K562 (cell line): ENCODE measurements around the gene CTSF.

ENCODE experiments used
- CTCF ChIP-seq, 3 experiments: IDR thresholded peaks in 2 of 3; conservative IDR thresholded peaks in 1 of 3; 2 replicates each; pipeline ENCODE4 v1.5.1; 2011 to 2012; ENCODE audit warnings: low read length in 3 of 3, mild to moderate bottlenecking in 3 of 3, control low read depth in 2 of 3, improper control_type of control experiment in 1 of 3, inconsistent platforms in 1 of 3, low read depth in 1 of 3, mixed read lengths in 1 of 3, moderate library complexity in 1 of 3; ENCODE audit not compliant: insufficient read depth in 2 of 3
- EP300 ChIP-seq: IDR thresholded peaks from 2 replicates; pipeline ENCODE4 v1.6.1; 2012; ENCODE audit warnings: low read length, improper control_type of control experiment
- ETV6 ChIP-seq, 3 experiments: fragments of 150-350 bp in 1 of 3; sonication (generic) in 1 of 3; formaldehyde crosslinking in 1 of 3; IDR thresholded peaks; 2 replicates each; pipeline versions ENCODE4 v1.6.1 to v1.8.0; 2014 to 2022; ENCODE audit warnings: borderline replicate concordance in 2 of 3, low read depth in 2 of 3, antibody characterized with exemption in 1 of 3, low read length in 1 of 3, mild to moderate bottlenecking in 1 of 3, missing genetic modification reagents in 1 of 3
- GMEB1 ChIP-seq: fragments of 250-450 bp; sonication (Bioruptor Pico); IDR thresholded peaks from 2 replicates; pipeline ENCODE4 v1.4.0; 2020; ENCODE audit warnings: mild to moderate bottlenecking
- MYNN ChIP-seq, 2 experiments: sonication (generic); formaldehyde crosslinking in 1 of 2; IDR thresholded peaks; 2 replicates each; pipeline versions ENCODE4 v1.5.0 to v1.6.1; 2016 to 2020; ENCODE audit warnings: antibody characterized with exemption in 1 of 2, missing genetic modification reagents in 1 of 2
- TBP ChIP-seq: optimal IDR thresholded peaks from 2 replicates; pipeline ENCODE3; 2011; ENCODE audit warnings: low read depth, low read length, improper control_type of control experiment
- TGIF2 ChIP-seq: sonication (generic); formaldehyde crosslinking; IDR thresholded peaks from 2 replicates; pipeline ENCODE4 v1.8.1; 2022; ENCODE audit warnings: mild to moderate bottlenecking, missing genetic modification reagents, moderate library complexity
- ZNF184 ChIP-seq: sonication (generic); formaldehyde crosslinking; IDR thresholded peaks from 2 replicates; pipeline ENCODE4 v1.5.0; 2020; ENCODE audit warnings: missing genetic modification reagents
- ZNF253 ChIP-seq: fragments of 250-450 bp; sonication (Bioruptor Pico); conservative IDR thresholded peaks from 2 replicates; pipeline ENCODE4 v1.6.1; 2021; ENCODE audit warnings: mild to moderate bottlenecking

- no peak for TF ChIP-seq ZNF253 (CRISPR knock-in tag)
- TF ChIP-seq TBP, result no peak
- TF ChIP-seq TGIF2 (CRISPR knock-in tag), result no peak
- no peak for TF ChIP-seq CTCF (IDR thresholded peaks at IDR 0.05 in 2 of 3, conservative IDR thresholded peaks at IDR 0.05 in 1 of 3; ENCODE audit: insufficient read depth in 2 of 3, low read depth in 1 of 3, low read length in 3 of 3)
- no peak for TF ChIP-seq EP300
- TF ChIP-seq MYNN (IDR thresholded peaks at IDR 0.05), result no peak
- no peak for TF ChIP-seq MYNN (CRISPR knock-in tag; IDR thresholded peaks at IDR 0.05)
- TF ChIP-seq GMEB1 (CRISPR knock-in tag), result no peak
- no peak for TF ChIP-seq ZNF184 (CRISPR knock-in tag)
- TF ChIP-seq ETV6 (IDR thresholded peaks at IDR 0.05; ENCODE audit: borderline replicate concordance in 1 of 2, low read depth in 2 of 2, low read length in 1 of 2), result no peak
- no peak for TF ChIP-seq ETV6 (CRISPR knock-in tag; IDR thresholded peaks at IDR 0.05; ENCODE audit: borderline replicate concordance)
These were observed 12.4 kb upstream of the CTSF start for GRCh38 chr11:66580803-66581202.
